ENCODE measurements around the gene PAIP1.
"Not testable (repeated sequence)": the region's sequence is repeated elsewhere in the genome, so short reads cannot be mapped to it uniquely, and the experiment has no call there.

The PAIP1 gene

GRCh38 chr5:43511062-43511461 lies 45.8 kb downstream of the PAIP1 start:
- not testable (repeated sequence) for H3K27me3 ChIP-seq (ENCODE audit: control insufficient read depth, insufficient read depth, low read length); H3K9me3 ChIP-seq (ENCODE audit: control insufficient read depth, insufficient read depth, low read length); H3K36me3 ChIP-seq (ENCODE audit: control insufficient read depth, insufficient read depth, low read length); H3K4me3 ChIP-seq (ENCODE audit: low read depth, low read length); H3K9ac ChIP-seq (ENCODE audit: low read depth, low read length); H3K4me1 ChIP-seq (ENCODE audit: control insufficient read depth, insufficient read depth, low read length)

- H3K27me3 ChIP-seq (ENCODE audit: control insufficient read depth, insufficient read depth, low read length), result no peaks in the 10 kb centered on the region
- no peaks in the 10 kb centered on the region for H3K9me3 ChIP-seq (ENCODE audit: control insufficient read depth, insufficient read depth, low read length)
- no peaks in the 10 kb centered on the region for H3K4me1 ChIP-seq (ENCODE audit: control insufficient read depth, insufficient read depth, low read length)
- no peaks in the 10 kb centered on the region for H3K36me3 ChIP-seq (ENCODE audit: control insufficient read depth, insufficient read depth, low read length)
- H3K4me3 ChIP-seq (ENCODE audit: low read depth, low read length), result no peak overlapping the region
- H3K9ac ChIP-seq (ENCODE audit: low read depth, low read length), result no peak overlapping the region
Observed at GRCh38 chr5:43498581-43498980, 58.3 kb downstream of the PAIP1 start.

- no peaks in the 10 kb centered on the region for H3K27me3 ChIP-seq (ENCODE audit: control insufficient read depth, insufficient read depth, low read length)
- H3K9ac ChIP-seq (ENCODE audit: low read depth, low read length), result no peak overlapping the region
- H3K36me3 ChIP-seq (ENCODE audit: control insufficient read depth, insufficient read depth, low read length), result no peaks in the 10 kb centered on the region
- H3K4me1 ChIP-seq (ENCODE audit: control insufficient read depth, insufficient read depth, low read length), result no peaks in the 10 kb centered on the region
- no peaks in the 10 kb centered on the region for H3K9me3 ChIP-seq (ENCODE audit: control insufficient read depth, insufficient read depth, low read length)
- no peak overlapping the region for H3K4me3 ChIP-seq (ENCODE audit: low read depth, low read length)
Observed at GRCh38 chr5:43497311-43498104, 59.4 kb downstream of the PAIP1 start.

DNA sequence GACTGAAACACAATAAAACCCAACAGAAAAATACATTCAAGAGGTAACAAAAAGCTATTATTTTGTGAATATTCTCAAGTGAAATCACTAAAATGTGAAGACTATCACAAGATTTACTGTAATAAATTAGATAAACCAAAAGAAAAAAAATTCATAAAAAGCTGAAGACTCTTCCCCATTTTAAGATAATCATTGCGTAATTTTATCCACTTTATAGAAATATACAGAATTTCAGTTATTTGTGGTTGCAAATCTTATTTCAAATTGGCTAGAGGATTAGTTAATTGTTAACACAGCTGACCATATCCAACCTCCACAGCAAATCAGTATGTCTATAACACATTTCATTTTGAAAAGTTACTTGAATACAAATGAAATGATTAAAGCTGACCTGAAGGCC lies 65.6 kb downstream of the PAIP1 start:
- H3K9me3 ChIP-seq (ENCODE audit: control insufficient read depth, insufficient read depth, low read length), result no peaks in the 10 kb centered on the region
- no peak overlapping the region for H3K9ac ChIP-seq (ENCODE audit: low read depth, low read length)
- H3K4me3 ChIP-seq (ENCODE audit: low read depth, low read length), result no peak overlapping the region
- H3K36me3 ChIP-seq (ENCODE audit: control insufficient read depth, insufficient read depth, low read length), result no peaks in the 10 kb centered on the region
- H3K27me3 ChIP-seq (ENCODE audit: control insufficient read depth, insufficient read depth, low read length), result no peaks in the 10 kb centered on the region
- H3K4me1 ChIP-seq (ENCODE audit: control insufficient read depth, insufficient read depth, low read length), result no peaks in the 10 kb centered on the region

- no peak overlapping the region for H3K4me3 ChIP-seq (ENCODE audit: low read depth, low read length)
- no peaks in the 10 kb centered on the region for H3K36me3 ChIP-seq (ENCODE audit: control insufficient read depth, insufficient read depth, low read length)
- no peaks in the 10 kb centered on the region for H3K4me1 ChIP-seq (ENCODE audit: control insufficient read depth, insufficient read depth, low read length)
- no peaks in the 10 kb centered on the region for H3K9me3 ChIP-seq (ENCODE audit: control insufficient read depth, insufficient read depth, low read length)
- H3K27me3 ChIP-seq (ENCODE audit: control insufficient read depth, insufficient read depth, low read length), result no peaks in the 10 kb centered on the region
- H3K9ac ChIP-seq (ENCODE audit: low read depth, low read length), result no peak overlapping the region
Observed at GRCh38 chr5:43486353-43486752, 70.5 kb downstream of the PAIP1 start.

GRCh38 chr5:43485406-43485805 lies 71.5 kb downstream of the PAIP1 start:
- Histone ChIP-seq H3K27me3 (ENCODE audit: control insufficient read depth, insufficient read depth, low read length) (no peaks in the 10 kb centered on the region), H3K36me3 (ENCODE audit: control insufficient read depth, insufficient read depth, low read length) (no peaks in the 10 kb centered on the region), H3K4me1 (ENCODE audit: control insufficient read depth, insufficient read depth, low read length) (no peaks in the 10 kb centered on the region), H3K9me3 (ENCODE audit: control insufficient read depth, insufficient read depth, low read length) (no peaks in the 10 kb centered on the region), H3K4me3 (ENCODE audit: low read depth, low read length) (no peak overlapping the region), H3K9ac (ENCODE audit: low read depth, low read length) (no peak overlapping the region)

DNA sequence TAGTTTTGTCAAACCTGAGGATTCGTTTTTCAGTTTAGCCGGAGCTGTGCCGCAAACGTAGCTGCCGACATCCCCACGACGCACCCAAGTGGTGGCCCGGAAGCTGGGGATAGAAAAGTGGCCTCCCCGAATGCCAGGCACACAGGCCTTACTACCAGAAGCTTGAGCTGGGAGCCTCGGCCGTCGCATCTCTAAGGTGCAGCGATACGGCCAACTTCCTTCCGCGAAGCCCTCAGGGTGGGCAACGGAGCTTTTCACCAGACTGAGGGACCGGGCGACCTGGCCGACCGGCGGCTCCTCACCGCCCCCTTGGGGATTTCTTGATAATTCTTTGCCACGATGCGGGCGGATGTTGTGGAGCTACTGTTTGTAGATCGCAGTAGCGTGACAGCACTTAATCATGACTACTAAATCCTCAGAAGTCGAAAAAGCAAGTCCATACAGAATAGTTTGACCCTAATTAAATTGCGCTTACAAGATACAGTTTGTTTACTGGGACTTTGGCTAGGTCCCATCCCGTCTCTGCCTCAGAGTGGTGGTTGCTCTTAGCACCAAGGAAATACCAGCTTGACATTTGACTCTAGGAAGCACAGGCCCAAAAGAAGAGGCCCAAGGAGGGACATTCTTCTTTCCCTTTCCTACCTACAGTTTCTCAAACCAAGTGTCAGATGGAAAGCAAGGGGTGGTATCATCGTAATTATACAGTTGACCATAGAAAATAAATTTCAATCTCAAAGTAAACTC lies 72.6 kb downstream of the PAIP1 start:
- no peaks in the 10 kb centered on the region for H3K4me1 ChIP-seq (ENCODE audit: control insufficient read depth, insufficient read depth, low read length)
- no peaks in the 10 kb centered on the region for H3K27me3 ChIP-seq (ENCODE audit: control insufficient read depth, insufficient read depth, low read length)
- H3K4me3 ChIP-seq (ENCODE audit: low read depth, low read length), result peak overlapping the region; percentile 83
- H3K9me3 ChIP-seq (ENCODE audit: control insufficient read depth, insufficient read depth, low read length), result no peaks in the 10 kb centered on the region
- no peaks in the 10 kb centered on the region for H3K36me3 ChIP-seq (ENCODE audit: control insufficient read depth, insufficient read depth, low read length)
- peak overlapping the region; percentile 92 for H3K9ac ChIP-seq (ENCODE audit: low read depth, low read length)

DNA sequence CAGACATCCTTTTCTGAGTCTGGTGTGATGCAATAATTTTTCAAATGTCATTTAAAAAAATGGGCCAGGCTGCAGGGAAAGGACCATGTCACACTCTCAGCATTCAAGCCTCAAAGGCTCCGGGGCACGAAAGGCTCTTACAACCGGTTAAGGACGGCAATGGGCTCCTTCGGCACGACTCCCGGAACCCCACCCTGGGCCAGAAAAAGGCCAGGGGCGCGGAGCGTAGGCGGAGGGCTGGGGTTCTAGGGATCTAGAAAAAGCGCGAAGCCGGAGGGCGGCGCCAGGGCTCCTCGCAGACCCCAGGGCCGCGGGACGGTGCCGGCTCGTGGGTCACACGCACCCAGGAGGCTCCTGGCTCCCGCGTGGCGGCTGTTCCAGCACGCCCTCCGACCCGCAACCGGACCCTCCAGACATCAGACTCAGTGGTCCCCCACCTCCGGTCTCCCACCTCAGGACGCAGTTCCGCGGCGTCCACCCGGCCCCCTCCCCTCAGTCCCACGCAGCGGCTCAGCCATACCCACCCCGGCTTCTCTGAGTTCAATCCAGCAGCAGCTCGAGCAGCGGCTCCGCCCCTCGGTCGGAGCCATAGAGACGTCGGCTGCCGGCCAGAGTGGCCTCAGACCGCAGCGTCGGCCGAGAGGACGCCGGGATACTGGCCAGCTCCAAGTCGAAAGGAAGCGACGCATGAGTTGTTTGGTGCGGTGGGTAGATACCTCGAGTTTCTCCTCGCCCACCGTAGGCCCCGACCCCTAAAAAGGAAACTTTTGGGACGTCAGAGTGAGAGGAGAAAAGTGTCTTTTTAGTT lies 73.4 kb downstream of the PAIP1 start, which contains the start of gene TMEM267:
TSS of gene TMEM267 (minus strand) at position 568 of the 808 bp plus-strand sequence. CDS start 29,896 bp downstream, outside the sequence.
- Histone ChIP-seq H3K4me1 (ENCODE audit: control insufficient read depth, insufficient read depth, low read length) (no peaks in the 10 kb centered on the region), H3K9ac (ENCODE audit: low read depth, low read length) (peak within 1 kb of the TSS; percentile 92), H3K4me3 (ENCODE audit: low read depth, low read length) (peak within 1 kb of the TSS; percentile 83), H3K36me3 (ENCODE audit: control insufficient read depth, insufficient read depth, low read length) (no peaks in the 10 kb centered on the region), H3K9me3 (ENCODE audit: control insufficient read depth, insufficient read depth, low read length) (no peaks in the 10 kb centered on the region), H3K27me3 (ENCODE audit: control insufficient read depth, insufficient read depth, low read length) (no peaks in the 10 kb centered on the region)

DNA sequence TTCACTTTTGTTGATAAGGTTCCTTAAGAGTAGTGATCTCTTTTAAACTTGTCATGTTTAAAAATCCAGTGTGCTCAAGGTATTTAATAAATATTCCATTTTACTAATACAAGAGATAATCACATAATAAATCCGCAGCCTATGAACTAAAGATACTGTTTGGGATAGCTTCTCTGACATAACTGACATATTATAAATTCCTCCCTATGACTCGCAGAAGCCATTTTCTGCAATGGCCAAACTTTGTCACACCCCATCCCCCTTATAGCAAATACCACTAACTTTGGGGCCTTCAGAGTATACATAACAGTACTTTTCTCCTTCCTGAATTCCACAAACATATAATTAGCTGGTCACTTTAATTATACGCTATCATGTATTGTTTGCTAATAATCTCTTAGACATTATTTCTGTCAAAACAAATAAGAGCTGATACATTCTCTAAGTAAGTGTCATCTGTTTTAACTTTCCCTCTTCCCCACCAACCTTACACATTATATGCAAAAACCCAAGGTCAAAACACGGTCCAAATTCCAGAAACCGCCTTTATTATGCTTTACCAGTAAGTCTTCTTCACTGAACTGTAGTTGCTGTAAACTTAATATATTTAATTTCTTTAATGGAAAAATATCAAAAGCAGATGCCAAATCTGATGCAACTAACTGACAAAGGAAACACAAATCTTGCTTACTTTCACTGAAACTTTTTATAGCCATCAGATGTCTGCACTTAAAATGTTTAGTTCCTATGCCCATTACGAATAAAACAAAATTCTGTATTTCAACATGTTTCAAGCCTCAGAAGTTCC lies 74.2 kb downstream of the PAIP1 start:
- no peak overlapping the region for H3K9ac ChIP-seq (ENCODE audit: low read depth, low read length)
- H3K9me3 ChIP-seq (ENCODE audit: control insufficient read depth, insufficient read depth, low read length), result no peaks in the 10 kb centered on the region
- no peaks in the 10 kb centered on the region for H3K4me1 ChIP-seq (ENCODE audit: control insufficient read depth, insufficient read depth, low read length)
- H3K4me3 ChIP-seq (ENCODE audit: low read depth, low read length), result peak overlapping the region; percentile 83
- H3K27me3 ChIP-seq (ENCODE audit: control insufficient read depth, insufficient read depth, low read length), result no peaks in the 10 kb centered on the region
- no peaks in the 10 kb centered on the region for H3K36me3 ChIP-seq (ENCODE audit: control insufficient read depth, insufficient read depth, low read length)
